Gastrocnemius medialis (tissue), 4 donors: Measurements from ENCODE around the gene TMEM50B. TPM values are rescaled to one million over a fixed set of nuclear protein-coding genes. Genes with fewer than 3 reads are reported as not detected.

ENCODE experiments used
- ATAC-seq, 2 donors: fragments of 150-250 bp; one replicate each; pipeline ENCODE4 v1.9.1; 2016
- DNase-seq, 2 donors: peaks; one replicate each; pipeline ENCODE4 v3.0.0-alpha.2; 2019
- H3K27ac ChIP-seq, 4 donors: fragments of 200-600 bp; sonication (generic); 1 replicate in 1 of 4; 2 replicates in 3 of 4; pipeline ENCODE4 v1.5.1; 2016 to 2018; ENCODE audit warnings: mild to moderate bottlenecking in 2 of 4, moderate library complexity in 1 of 4
- H3K27me3 ChIP-seq, 3 donors: fragments of 200-600 bp; sonication (generic) in 2 of 3; 1 replicate in 1 of 3; 2 replicates in 2 of 3; pipeline versions ENCODE4 v1.5.1 to v1.6.0; 2016 to 2019; ENCODE audit warnings: mild to moderate bottlenecking in 1 of 3, moderate library complexity in 1 of 3
- H3K36me3 ChIP-seq, 2 donors: fragments of 200-600 bp; sonication (generic) in 1 of 2; one replicate each; pipeline ENCODE4 v1.5.1; 2017 to 2018
- H3K4me1 ChIP-seq, 2 donors: fragments of 200-600 bp; sonication (generic) in 1 of 2; one replicate each; pipeline ENCODE4 v1.5.1; 2016 to 2017; ENCODE audit warnings: mild to moderate bottlenecking in 2 of 2
- H3K4me3 ChIP-seq, 4 donors: fragments of 200-600 bp; sonication (generic) in 3 of 4; 1 replicate in 1 of 4; 2 replicates in 3 of 4; pipeline ENCODE4 v1.5.1; 2016 to 2019; ENCODE audit warnings: mild to moderate bottlenecking in 2 of 4
- H3K9me3 ChIP-seq, 3 donors: fragments of 200-600 bp; sonication (generic) in 2 of 3; 1 replicate in 1 of 3; 2 replicates in 2 of 3; pipeline ENCODE4 v1.5.1; 2016 to 2019
- CTCF ChIP-seq, 5 experiments: fragments of 450-650 bp in 3 of 5; fragments of 200-600 bp in 2 of 5; sonication (generic) in 2 of 5; IDR thresholded peaks in 4 of 5; conservative IDR thresholded peaks in 1 of 5; 1 replicate in 4 of 5; 2 replicates in 1 of 5; pipeline ENCODE4 v1.5.1; 2016 to 2019; ENCODE audit warnings: antibody characterized with exemption in 5 of 5, mild to moderate bottlenecking in 3 of 5, moderate library complexity in 3 of 5
- POLR2A ChIP-seq, 2 donors: fragments of 450-650 bp; IDR thresholded peaks; one replicate each; pipeline ENCODE4 v1.6.1; 2017; ENCODE audit warnings: antibody characterized with exemption in 2 of 2, mild to moderate bottlenecking in 2 of 2, moderate library complexity in 2 of 2
- in situ Hi-C, 4 donors: fragments of 200-750 bp; cut with MboI; loops; one replicate each; pipeline versions ENCODE4 v1.15.0 to v1.8.0; 2017; ENCODE audit warnings: low sequenced_read_pairs in 4 of 4
- intact Hi-C: fragments of 100-400 bp; cut with DNase I; formaldehyde crosslinking; loops from one replicate; pipeline ENCODE4 v1.15.1; 2023; ENCODE audit warnings: low total_unique reads
- total RNA-seq, 4 donors: library from RNA; depleted of rRNA; stranded (reverse); fragments of >200 nt; gene quantifications; one replicate each; pipeline versions ENCODE4 v1.1.0 to v1.2.3, GENCODE V29; 2016

TMEM50B gene
- total RNA-seq, 4 donors from 2014 or later: 33.2 to 47.1 (median 44.6) TPM

- in situ Hi-C loops: loop anchor here in 2 of 4 donors (25.0 kb wide), 2 partner anchors 90 to 490 kb away; no protein-coding TSS in a partner anchor
- Histone ChIP-seq H3K4me1 (no peaks in the 10 kb centered on the region), H3K36me3 (peaks cover 0 to 72% of the 10 kb centered on the region in 2 donors), H3K9me3 (no peaks in the 10 kb centered on the region), H3K4me3 (no peak overlapping the region), H3K27me3 (no peaks in the 10 kb centered on the region), H3K27ac (no peak overlapping the region)
- no peak for TF ChIP-seq CTCF (IDR thresholded peaks at IDR 0.05 in 4 of 5, conservative IDR thresholded peaks at IDR 0.05 in 1 of 5)
- TF ChIP-seq POLR2A (IDR thresholded peaks at IDR 0.05): no peak
- DNase-seq (no peak), ATAC-seq (no peak)
- intact Hi-C loops: no loop called here
Observed at GRCh38 chr21:33427051-33427450, 52.7 kb downstream of the TMEM50B start.

GRCh38 chr21:33425825-33426224 is 53.9 kb downstream of the TMEM50B start:
- ATAC-seq (no peak), DNase-seq (no peak)
- H3K4me1 ChIP-seq: no peaks in the 10 kb centered on the region
- H3K27me3 ChIP-seq: no peaks in the 10 kb centered on the region
- no peak overlapping the region for H3K27ac ChIP-seq
- TF ChIP-seq CTCF (IDR thresholded peaks at IDR 0.05 in 4 of 5, conservative IDR thresholded peaks at IDR 0.05 in 1 of 5): no peak
- no peak for TF ChIP-seq POLR2A (IDR thresholded peaks at IDR 0.05)
- peaks cover 0 to 67% of the 10 kb centered on the region in 2 donors for H3K36me3 ChIP-seq
- H3K9me3 ChIP-seq: no peaks in the 10 kb centered on the region
- intact Hi-C loops: no loop called here
- no peak overlapping the region for H3K4me3 ChIP-seq
- in situ Hi-C loops: loop anchor here in 2 of 4 donors (25.0 kb wide), 2 partner anchors 89 to 489 kb away; no protein-coding TSS in a partner anchor

- Histone ChIP-seq H3K27ac (no peak overlapping the region), H3K36me3 (peaks cover 0 to 51% of the 10 kb centered on the region in 2 donors), H3K4me1 (no peaks in the 10 kb centered on the region), H3K27me3 (no peaks in the 10 kb centered on the region), H3K9me3 (no peaks in the 10 kb centered on the region), H3K4me3 (no peak overlapping the region)
- intact Hi-C loops: no loop called here
- ATAC-seq: no peak
- no peak for DNase-seq
- in situ Hi-C loops: loop anchor here in 1 of 4 donors (25.0 kb wide), 1 partner anchor 88 kb away; no protein-coding TSS in a partner anchor
- TF ChIP-seq CTCF (IDR thresholded peaks at IDR 0.05 in 4 of 5, conservative IDR thresholded peaks at IDR 0.05 in 1 of 5) (no peak), POLR2A (IDR thresholded peaks at IDR 0.05) (no peak)
Observed at GRCh38 chr21:33424214-33424613, 55.6 kb downstream of the TMEM50B start.

- no peak overlapping the region for H3K27ac ChIP-seq
- no peak for ATAC-seq
- H3K4me3 ChIP-seq: no peak overlapping the region
- H3K36me3 ChIP-seq: peaks cover 0 to 44% of the 10 kb centered on the region in 2 donors
- no peaks in the 10 kb centered on the region for H3K9me3 ChIP-seq
- intact Hi-C loops: no loop called here
- TF ChIP-seq POLR2A (IDR thresholded peaks at IDR 0.05) (no peak), CTCF (IDR thresholded peaks at IDR 0.05 in 4 of 5, conservative IDR thresholded peaks at IDR 0.05 in 1 of 5) (no peak)
- in situ Hi-C loops: loop anchor here in 1 of 4 donors (25.0 kb wide), 1 partner anchor 90 kb away; no protein-coding TSS in a partner anchor
- DNase-seq: no peak
- H3K27me3 ChIP-seq: no peaks in the 10 kb centered on the region
- H3K4me1 ChIP-seq: no peaks in the 10 kb centered on the region
Observed at GRCh38 chr21:33421713-33422393, 57.9 kb downstream of the TMEM50B start.
